Loucy (cell line): ENCODE data around the gene OMD.

ENCODE experiments used
- EZH2phosphoT487 ChIP-seq: fragments of 200-600 bp; IDR thresholded peaks from 2 replicates; pipeline ENCODE4 v1.6.1; 2018; ENCODE audit warnings: antibody characterized with exemption, mild to moderate bottlenecking, moderate library complexity, borderline replicate concordance
- TF ChIP-seq, protein P1 (sequence below): fragments of 200-600 bp; sonication (generic); conservative IDR thresholded peaks from 2 replicates; pipeline ENCODE4 v1.5.1; 2014; ENCODE audit warnings: mild to moderate bottlenecking, antibody characterized with exemption, low read length

DNA sequence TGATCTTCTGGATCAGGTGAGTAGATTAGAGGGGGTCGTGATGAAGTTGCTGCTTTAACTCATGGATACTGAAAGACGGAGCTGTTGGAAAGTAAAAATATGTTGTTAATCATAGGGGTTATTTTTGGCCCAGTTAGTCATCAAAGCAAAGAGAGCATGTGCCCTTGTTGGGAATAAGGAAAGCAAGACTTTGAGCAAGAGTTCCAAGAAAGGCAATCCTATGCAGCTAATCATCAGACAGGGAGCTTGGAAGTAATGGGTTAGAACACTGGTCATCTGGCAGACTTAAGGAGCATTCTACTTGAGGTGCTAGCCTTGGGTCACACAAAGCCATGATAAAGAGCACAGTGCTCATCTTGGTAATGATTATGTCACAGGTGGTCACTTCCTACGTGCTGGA is 39.7 kb upstream of the OMD start:
- TF ChIP-seq, protein P1, sequence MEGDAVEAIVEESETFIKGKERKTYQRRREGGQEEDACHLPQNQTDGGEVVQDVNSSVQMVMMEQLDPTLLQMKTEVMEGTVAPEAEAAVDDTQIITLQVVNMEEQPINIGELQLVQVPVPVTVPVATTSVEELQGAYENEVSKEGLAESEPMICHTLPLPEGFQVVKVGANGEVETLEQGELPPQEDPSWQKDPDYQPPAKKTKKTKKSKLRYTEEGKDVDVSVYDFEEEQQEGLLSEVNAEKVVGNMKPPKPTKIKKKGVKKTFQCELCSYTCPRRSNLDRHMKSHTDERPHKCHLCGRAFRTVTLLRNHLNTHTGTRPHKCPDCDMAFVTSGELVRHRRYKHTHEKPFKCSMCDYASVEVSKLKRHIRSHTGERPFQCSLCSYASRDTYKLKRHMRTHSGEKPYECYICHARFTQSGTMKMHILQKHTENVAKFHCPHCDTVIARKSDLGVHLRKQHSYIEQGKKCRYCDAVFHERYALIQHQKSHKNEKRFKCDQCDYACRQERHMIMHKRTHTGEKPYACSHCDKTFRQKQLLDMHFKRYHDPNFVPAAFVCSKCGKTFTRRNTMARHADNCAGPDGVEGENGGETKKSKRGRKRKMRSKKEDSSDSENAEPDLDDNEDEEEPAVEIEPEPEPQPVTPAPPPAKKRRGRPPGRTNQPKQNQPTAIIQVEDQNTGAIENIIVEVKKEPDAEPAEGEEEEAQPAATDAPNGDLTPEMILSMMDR: no peak
- no peak for TF ChIP-seq EZH2phosphoT487
